Left ventricle myocardium inferior (tissue), 1 donor: ENCODE results near the gene BTBD9. TPM values are rescaled to one million over a fixed set of nuclear protein-coding genes. Genes with fewer than 3 reads are reported as not detected.
A peak's percentile ranks its signal among the peaks of the same experiment; 100 is the strongest.

Source experiments
- DNase-seq: peaks from one replicate; pipeline ENCODE4 v3.0.0-alpha.2; 2020
- H3K27ac ChIP-seq: fragments of 200-600 bp; replicated peaks from 2 replicates; pipeline ENCODE4 v1.8.0; 2021
- H3K27me3 ChIP-seq: fragments of 200-600 bp; 2 replicates; pipeline ENCODE4 v1.8.0; 2021; ENCODE audit warnings: low read depth
- H3K36me3 ChIP-seq: fragments of 200-600 bp; 2 replicates; pipeline ENCODE4 v1.8.0; 2021
- H3K4me1 ChIP-seq: fragments of 200-600 bp; 2 replicates; pipeline ENCODE4 v1.8.0; 2021
- H3K4me3 ChIP-seq: fragments of 200-600 bp; 2 replicates; pipeline ENCODE4 v1.8.0; 2021; ENCODE audit warnings: mild to moderate bottlenecking, moderate library complexity
- H3K9me3 ChIP-seq: fragments of 200-600 bp; replicated peaks from 2 replicates; pipeline ENCODE4 v1.8.0; 2021
- intact Hi-C: fragments of 100-400 bp; cut with micrococcal nuclease; formaldehyde crosslinking; loops from one replicate; pipeline ENCODE4 v1.11.0; 2022
- total RNA-seq: library from RNA; stranded (reverse); fragmentation: NEBNext Ultra II Directional; extraction: Animal tissue kit (Norgen Biotek cat#: 25700); gene quantifications from one replicate; pipeline ENCODE4 v1.2.1, GENCODE V29; 2021
- TF ChIP-seq, protein P1 (sequence below): fragments of 200-600 bp; IDR thresholded peaks from 2 replicates; pipeline ENCODE4 v1.8.0; 2021; ENCODE audit warnings: antibody characterized with exemption, mild to moderate bottlenecking, borderline replicate concordance
- donor health status: DM: no; HTN: yes; CAD: no; lungs with severe emphysema.

BTBD9 gene
- total RNA-seq, 1 donor from 2014 or later, result 16.5 TPM

DNA sequence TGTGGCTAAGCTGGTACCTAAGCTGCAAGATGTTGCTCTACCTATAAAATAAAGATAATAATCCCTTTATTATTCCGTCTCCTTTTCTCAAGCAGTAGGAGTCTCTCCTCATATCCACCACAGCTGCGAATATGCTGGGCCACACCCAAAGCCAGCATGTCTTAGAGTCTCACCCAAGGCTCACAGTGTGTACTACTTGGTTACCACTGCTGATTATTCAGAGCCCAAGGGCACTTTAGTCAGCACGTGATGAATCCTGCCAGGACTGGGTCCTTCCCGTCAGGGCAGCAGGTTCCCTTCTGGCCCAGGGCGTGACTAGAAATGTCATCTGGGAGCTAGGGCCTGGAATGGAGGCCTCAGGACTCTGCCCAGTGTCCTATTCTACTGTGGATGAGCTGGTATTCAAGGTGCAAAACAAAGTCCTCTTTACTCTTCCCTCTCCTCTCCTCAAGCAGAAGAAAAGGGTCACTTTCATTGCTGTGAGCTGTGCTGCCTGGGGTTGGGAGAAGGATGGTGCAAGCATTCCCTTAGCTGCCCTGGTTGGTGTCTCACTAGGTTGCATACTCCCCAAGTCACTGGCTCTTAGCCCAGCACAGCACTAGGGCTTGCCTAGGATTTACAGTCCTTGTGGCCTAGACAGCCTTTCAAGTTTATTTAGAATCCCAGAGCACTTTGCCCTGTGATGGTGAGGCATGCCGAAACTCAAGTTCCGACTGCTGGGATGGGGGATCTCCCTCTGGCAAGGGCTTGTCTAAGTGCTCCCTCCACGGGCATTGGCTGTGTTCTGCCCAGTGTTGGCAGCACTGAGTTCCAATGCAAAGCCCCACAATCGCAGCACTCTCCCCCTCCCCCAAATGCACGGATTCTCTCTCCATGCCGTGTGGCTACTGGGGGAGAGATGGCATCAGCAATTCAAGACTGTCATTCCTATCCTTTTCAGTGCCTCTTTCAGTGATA lies 320.2 kb downstream of the BTBD9 start:
- intact Hi-C loops, result no loop called here
- DNase-seq, result no peak
- no peaks in the 10 kb centered on the region for H3K27me3 ChIP-seq
- no peaks in the 10 kb centered on the region for H3K36me3 ChIP-seq
- H3K9me3 ChIP-seq, result no peaks in the 10 kb centered on the region
- H3K27ac ChIP-seq, result no peak overlapping the region
- peaks cover 4% of the 10 kb centered on the region for H3K4me1 ChIP-seq
- no peak overlapping the region for H3K4me3 ChIP-seq
- TF ChIP-seq, protein P1, sequence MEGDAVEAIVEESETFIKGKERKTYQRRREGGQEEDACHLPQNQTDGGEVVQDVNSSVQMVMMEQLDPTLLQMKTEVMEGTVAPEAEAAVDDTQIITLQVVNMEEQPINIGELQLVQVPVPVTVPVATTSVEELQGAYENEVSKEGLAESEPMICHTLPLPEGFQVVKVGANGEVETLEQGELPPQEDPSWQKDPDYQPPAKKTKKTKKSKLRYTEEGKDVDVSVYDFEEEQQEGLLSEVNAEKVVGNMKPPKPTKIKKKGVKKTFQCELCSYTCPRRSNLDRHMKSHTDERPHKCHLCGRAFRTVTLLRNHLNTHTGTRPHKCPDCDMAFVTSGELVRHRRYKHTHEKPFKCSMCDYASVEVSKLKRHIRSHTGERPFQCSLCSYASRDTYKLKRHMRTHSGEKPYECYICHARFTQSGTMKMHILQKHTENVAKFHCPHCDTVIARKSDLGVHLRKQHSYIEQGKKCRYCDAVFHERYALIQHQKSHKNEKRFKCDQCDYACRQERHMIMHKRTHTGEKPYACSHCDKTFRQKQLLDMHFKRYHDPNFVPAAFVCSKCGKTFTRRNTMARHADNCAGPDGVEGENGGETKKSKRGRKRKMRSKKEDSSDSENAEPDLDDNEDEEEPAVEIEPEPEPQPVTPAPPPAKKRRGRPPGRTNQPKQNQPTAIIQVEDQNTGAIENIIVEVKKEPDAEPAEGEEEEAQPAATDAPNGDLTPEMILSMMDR, result no peak

DNA sequence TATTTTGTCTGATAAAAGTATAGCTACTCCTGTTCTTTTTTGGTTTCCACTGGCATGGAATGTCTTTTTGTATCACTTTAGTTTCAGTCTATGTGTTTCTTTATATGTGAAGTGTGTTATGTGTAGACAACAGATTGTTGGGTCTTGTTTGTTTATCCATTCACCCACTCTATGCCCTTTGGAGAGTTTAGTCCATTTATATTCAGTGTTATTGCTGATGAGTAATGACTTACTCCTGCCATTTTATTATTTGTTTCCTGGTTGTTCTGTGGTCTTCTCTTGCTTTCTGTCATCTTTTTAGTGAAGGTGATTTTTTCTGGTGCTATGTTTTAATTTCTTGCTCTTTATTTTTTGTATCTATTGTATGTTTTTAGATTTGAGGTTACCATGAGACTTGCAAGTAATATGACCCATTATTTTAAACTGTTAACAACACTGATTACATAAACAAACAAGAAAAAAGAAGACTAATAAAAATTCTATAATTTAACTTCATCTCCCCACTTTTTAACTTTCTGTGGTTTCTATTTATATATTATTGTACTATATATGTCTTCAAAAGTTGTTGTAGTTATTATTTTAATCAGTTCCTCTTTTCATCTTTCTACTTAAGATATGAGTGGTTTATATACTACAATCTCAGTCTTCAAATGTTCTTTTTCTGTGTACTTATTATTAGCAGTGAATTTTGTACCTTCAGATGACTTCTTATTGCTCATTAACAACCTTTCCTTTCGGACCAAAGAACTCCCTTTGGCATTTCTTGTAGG lies 323.4 kb downstream of the BTBD9 start:
- H3K9me3 ChIP-seq, result no peaks in the 10 kb centered on the region
- TF ChIP-seq, protein P1, result no peak
- intact Hi-C loops, result no loop called here

DNA sequence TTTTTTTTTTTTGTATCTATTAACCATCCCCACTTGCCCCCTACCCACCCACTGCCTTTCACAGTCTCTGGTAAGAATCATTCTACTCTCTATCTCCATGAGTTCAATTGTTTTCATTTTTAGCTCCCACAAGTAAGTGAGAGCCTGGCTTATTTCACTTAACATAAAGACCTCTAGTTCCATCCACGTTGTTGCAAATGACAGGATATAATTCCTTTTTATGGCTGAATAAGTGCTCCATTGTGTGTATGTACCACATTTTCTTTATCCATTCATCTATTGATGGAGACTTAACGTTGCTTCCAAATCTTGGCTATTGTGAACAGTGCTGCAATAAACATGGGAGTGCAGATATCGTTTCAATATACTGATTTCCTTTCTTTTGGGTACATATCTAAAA lies 328.5 kb downstream of the BTBD9 start:
- no peaks in the 10 kb centered on the region for H3K36me3 ChIP-seq
- no peak for DNase-seq

More for the DNA sequence above, 323.4 kb downstream of the BTBD9 start:
- Histone ChIP-seq H3K27me3 (no peaks in the 10 kb centered on the region), H3K27ac (no peak overlapping the region), H3K4me3 (no peak overlapping the region), H3K4me1 (peaks cover 3% of the 10 kb centered on the region), H3K36me3 (no peaks in the 10 kb centered on the region)
- DNase-seq, result no peak

DNA sequence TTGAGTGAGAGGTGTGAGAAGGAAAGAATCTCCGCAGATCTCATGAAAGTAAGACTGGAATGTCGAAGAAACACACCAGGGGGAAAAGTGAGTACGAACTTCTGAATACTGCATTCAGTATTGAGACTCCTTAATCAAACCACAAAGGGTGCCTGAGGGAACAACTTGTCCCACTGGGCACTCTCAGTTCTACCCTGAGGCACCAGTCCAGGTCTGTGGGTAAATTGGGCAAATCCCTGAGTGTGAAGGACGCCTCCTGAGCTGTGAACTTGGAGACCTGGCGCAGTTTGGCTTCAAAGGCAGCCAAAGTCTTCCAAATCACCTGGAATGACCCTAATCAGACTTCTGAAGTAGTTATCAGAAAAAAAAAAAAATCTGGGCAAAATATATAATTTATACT lies 329.7 kb downstream of the BTBD9 start:
- H3K36me3 ChIP-seq, result no peaks in the 10 kb centered on the region
- no peaks in the 10 kb centered on the region for H3K9me3 ChIP-seq
- H3K4me3 ChIP-seq, result no peak overlapping the region
- no peaks in the 10 kb centered on the region for H3K27me3 ChIP-seq
- TF ChIP-seq, protein P1, result no peak
- no peak for DNase-seq
- intact Hi-C loops, result no loop called here
- peak overlapping the region; percentile 10 for H3K27ac ChIP-seq
- H3K4me1 ChIP-seq, result peaks cover 40% of the 10 kb centered on the region

More for the DNA sequence above, 328.5 kb downstream of the BTBD9 start:
- H3K27ac ChIP-seq, result no peak overlapping the region
- no peaks in the 10 kb centered on the region for H3K9me3 ChIP-seq
- no peaks in the 10 kb centered on the region for H3K27me3 ChIP-seq
- intact Hi-C loops, result no loop called here
- no peak overlapping the region for H3K4me3 ChIP-seq
- TF ChIP-seq, protein P1, result no peak
- peaks cover 35% of the 10 kb centered on the region for H3K4me1 ChIP-seq

DNA sequence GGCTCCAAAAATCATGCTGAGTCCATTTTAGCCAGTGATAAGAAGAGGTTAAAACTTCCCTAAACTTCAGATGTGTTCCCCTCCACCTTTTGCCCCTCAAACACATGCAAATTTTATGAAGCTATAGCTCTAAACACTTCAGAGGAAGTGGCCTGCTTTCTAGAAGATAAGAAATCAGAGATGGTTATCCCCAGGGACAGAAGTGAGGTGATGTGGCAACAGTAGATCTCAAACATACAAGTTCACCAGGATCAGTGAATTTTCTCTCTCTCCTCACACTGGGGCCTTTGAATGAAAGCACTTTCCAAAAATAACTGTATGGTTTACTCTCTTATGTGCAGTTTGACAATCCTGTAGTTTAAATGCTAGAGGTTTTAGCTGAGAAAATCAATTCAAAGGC lies 332.0 kb downstream of the BTBD9 start:
- intact Hi-C loops, result no loop called here
- Histone ChIP-seq H3K4me3 (no peak overlapping the region), H3K27me3 (no peaks in the 10 kb centered on the region), H3K36me3 (no peaks in the 10 kb centered on the region), H3K9me3 (no peaks in the 10 kb centered on the region), H3K27ac (peak overlapping the region; percentile 24), H3K4me1 (peaks cover 40% of the 10 kb centered on the region)
- DNase-seq, result no peak
- TF ChIP-seq, protein P1, result no peak
